ENCODE data around the gene PREX1. TPM values are rescaled to one million over a fixed set of nuclear protein-coding genes. Genes with fewer than 3 reads are reported as not detected.
"Not testable (repeated sequence)": the region's sequence is repeated elsewhere in the genome, so short reads cannot be mapped to it uniquely, and the experiment has no call there.

The PREX1 gene
- total RNA-seq, 1 experiment from 2014 or later = 34.3 TPM

GRCh38 chr20:48758206-48758820, 69.5 kb downstream of the PREX1 start:
- Histone ChIP-seq H3K36me3 (no peaks in the 10 kb centered on the region), H3K27ac (no peak overlapping the region), H3K27me3 (replicated peaks) (no peaks in the 10 kb centered on the region), H3K4me3 (no peak overlapping the region), H3K9me3 (replicated peaks) (no peaks in the 10 kb centered on the region), H3K4me1 (replicated peaks) (peaks cover 22% of the 10 kb centered on the region)
- DNase-seq (ENCODE audit: low read depth in 1 of 2, low spot score in 2 of 2) = no peak

DNA sequence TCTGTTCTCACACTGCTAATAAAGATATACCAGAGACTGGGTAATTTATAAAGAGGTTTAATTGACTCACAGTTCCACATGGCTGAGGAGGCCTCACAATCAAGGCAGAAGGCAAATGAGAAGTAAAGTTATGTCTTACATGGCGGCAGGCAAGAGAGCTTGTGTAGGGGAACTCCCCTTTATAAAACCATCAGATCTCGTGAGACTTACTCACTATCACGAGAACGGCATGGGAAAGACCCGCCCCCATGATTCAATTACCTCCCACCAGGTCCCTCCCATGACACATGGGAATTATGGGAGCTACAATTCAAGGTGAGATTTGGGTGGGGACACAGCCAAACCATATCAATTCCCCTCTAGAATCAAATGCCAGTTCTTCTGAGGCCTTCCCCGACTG, 71.0 kb downstream of the PREX1 start:
- not testable (repeated sequence) for DNase-seq (ENCODE audit: low read depth in 1 of 2, low spot score in 2 of 2); H3K36me3 ChIP-seq; H3K9me3 ChIP-seq (replicated peaks)

DNA sequence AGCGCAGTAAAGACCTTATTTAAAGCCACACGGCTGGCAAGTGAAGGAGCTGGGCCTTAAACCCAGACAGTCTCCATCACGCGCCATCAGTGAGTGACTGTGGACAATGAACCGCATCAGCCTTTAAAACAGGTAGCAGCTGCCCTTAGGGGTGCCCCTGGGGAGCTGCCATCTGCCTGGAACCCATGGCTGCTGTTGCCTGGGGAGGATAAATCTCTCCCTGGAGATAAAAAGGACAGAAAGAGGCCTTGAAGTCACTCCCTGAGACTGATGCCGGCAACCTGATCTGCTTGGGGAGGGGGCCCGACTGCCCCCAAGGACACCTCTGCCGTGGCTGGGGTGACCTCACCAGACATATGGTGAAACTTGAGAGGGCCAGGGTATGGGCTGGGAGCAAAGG, 73.5 kb downstream of the PREX1 start:
- H3K36me3 ChIP-seq = no peaks in the 10 kb centered on the region
- no peaks in the 10 kb centered on the region for H3K9me3 ChIP-seq (replicated peaks)
- no peak for DNase-seq (ENCODE audit: low read depth in 1 of 2, low spot score in 2 of 2)
- no peak overlapping the region for H3K4me3 ChIP-seq
- no peak overlapping the region for H3K27ac ChIP-seq
- peaks cover 27% of the 10 kb centered on the region for H3K4me1 ChIP-seq (replicated peaks)
- no peaks in the 10 kb centered on the region for H3K27me3 ChIP-seq (replicated peaks)

More for the DNA sequence above, 71.0 kb downstream of the PREX1 start:
- peaks cover 24% of the 10 kb centered on the region for H3K4me1 ChIP-seq (replicated peaks)
- not testable (repeated sequence) for H3K4me3 ChIP-seq; H3K27me3 ChIP-seq (replicated peaks); H3K27ac ChIP-seq

DNA sequence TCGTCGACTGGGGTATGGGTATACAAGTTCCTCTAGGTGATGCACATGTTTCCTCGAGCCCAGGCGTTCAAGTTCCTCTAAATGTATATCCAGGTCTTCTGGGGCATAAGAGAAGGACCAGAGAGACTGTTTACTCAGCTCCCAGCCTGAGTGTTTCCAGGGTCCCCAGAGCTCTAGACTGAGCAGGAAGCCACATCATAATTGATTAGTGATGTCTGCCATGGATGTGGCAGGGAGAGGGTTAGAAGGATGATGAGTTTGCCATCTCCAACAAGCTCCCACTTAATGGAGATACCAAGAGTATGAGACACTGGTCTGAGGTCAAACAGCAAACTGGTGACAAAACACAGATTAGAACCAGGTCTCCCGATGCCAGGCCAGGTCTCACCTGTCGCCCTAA, 74.8 kb downstream of the PREX1 start:
- H3K9me3 ChIP-seq (replicated peaks) = no peaks in the 10 kb centered on the region
- H3K36me3 ChIP-seq = no peaks in the 10 kb centered on the region
- no peaks in the 10 kb centered on the region for H3K27me3 ChIP-seq (replicated peaks)
- no peak overlapping the region for H3K27ac ChIP-seq
- no peak for DNase-seq (ENCODE audit: low read depth in 1 of 2, low spot score in 2 of 2)
- peaks cover 27% of the 10 kb centered on the region for H3K4me1 ChIP-seq (replicated peaks)
- no peak overlapping the region for H3K4me3 ChIP-seq

DNA sequence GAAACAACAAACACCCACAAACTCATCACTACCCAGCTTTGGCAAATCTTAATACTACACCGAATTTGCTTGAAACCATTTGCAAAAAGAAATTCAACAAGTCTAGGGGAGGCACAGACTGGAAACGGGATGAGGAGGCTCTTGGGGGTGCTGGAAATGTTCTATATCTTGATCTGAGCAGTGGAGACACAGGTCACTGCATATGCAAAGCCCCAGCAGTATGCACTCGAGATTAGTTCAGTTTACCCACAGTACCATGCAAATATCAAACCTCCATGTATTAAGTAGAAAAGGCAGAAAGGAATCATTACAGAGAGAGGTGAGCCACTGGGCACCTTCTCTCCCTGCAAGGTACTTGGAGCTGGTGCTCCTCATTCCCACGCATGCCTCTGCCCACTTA, 75.9 kb downstream of the PREX1 start:
- DNase-seq (ENCODE audit: low read depth in 1 of 2, low spot score in 2 of 2) = no peak
- no peak overlapping the region for H3K4me3 ChIP-seq
- H3K36me3 ChIP-seq = no peaks in the 10 kb centered on the region
- H3K9me3 ChIP-seq (replicated peaks) = no peaks in the 10 kb centered on the region
- H3K4me1 ChIP-seq (replicated peaks) = peaks cover 27% of the 10 kb centered on the region
- no peaks in the 10 kb centered on the region for H3K27me3 ChIP-seq (replicated peaks)
- peak overlapping the region; percentile 66 for H3K27ac ChIP-seq

- H3K27me3 ChIP-seq (replicated peaks) = no peaks in the 10 kb centered on the region
- peak overlapping the region; percentile 66 for H3K27ac ChIP-seq
- H3K4me1 ChIP-seq (replicated peaks) = peaks cover 27% of the 10 kb centered on the region
- no peak overlapping the region for H3K4me3 ChIP-seq
- no peaks in the 10 kb centered on the region for H3K36me3 ChIP-seq
- peak; percentile 91 to 96 for DNase-seq (ENCODE audit: low read depth in 1 of 2, low spot score in 2 of 2)
- H3K9me3 ChIP-seq (replicated peaks) = no peaks in the 10 kb centered on the region
Observed at GRCh38 chr20:48750941-48751635, 76.7 kb downstream of the PREX1 start.

GRCh38 chr20:48750376-48750775, 77.4 kb downstream of the PREX1 start:
- DNase-seq (ENCODE audit: low read depth in 1 of 2, low spot score in 2 of 2) = no peak
- no peaks in the 10 kb centered on the region for H3K9me3 ChIP-seq (replicated peaks)
- H3K36me3 ChIP-seq = no peaks in the 10 kb centered on the region
- no peak overlapping the region for H3K4me3 ChIP-seq
- no peak overlapping the region for H3K27ac ChIP-seq
- H3K27me3 ChIP-seq (replicated peaks) = no peaks in the 10 kb centered on the region
- H3K4me1 ChIP-seq (replicated peaks) = peaks cover 27% of the 10 kb centered on the region

DNA sequence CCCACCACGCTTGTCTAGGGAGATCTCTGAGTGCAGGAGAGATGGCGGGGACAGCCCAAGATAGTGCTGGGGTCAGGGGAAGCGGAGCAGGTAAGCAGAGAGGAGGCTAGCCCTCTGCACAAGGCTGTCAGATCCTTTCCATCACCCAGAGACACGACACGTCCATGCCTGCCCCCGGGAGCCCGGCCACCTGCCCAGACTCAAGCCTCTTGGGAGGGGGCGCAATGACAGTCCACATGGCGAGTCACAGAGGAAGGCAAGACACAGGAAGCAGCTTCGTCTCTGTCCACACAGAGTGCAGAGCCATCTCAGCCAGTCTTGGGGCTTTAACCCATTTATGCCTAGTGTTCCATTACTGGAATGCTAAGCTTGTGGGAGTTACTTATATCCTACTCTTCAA, 78.4 kb downstream of the PREX1 start:
- Histone ChIP-seq H3K4me1 (replicated peaks) (peaks cover 27% of the 10 kb centered on the region), H3K9me3 (replicated peaks) (no peaks in the 10 kb centered on the region), H3K36me3 (peaks cover 3% of the 10 kb centered on the region; the same call in 1 of the 2 replicates), H3K4me3 (no peak overlapping the region), H3K27ac (no peak overlapping the region), H3K27me3 (replicated peaks) (no peaks in the 10 kb centered on the region)
- DNase-seq (ENCODE audit: low read depth in 1 of 2, low spot score in 2 of 2) = no peak

- no peak overlapping the region for H3K4me3 ChIP-seq
- no peak for DNase-seq (ENCODE audit: low read depth in 1 of 2, low spot score in 2 of 2)
Observed at GRCh38 chr20:48748556-48748955, 79.2 kb downstream of the PREX1 start.

GRCh38 chr20:48747840-48748414, 79.9 kb downstream of the PREX1 start:
- H3K27me3 ChIP-seq (replicated peaks) = no peaks in the 10 kb centered on the region

More at GRCh38 chr20:48748556-48748955, 79.2 kb downstream of the PREX1 start:
- Histone ChIP-seq H3K4me1 (replicated peaks) (peaks cover 27% of the 10 kb centered on the region), H3K27me3 (replicated peaks) (no peaks in the 10 kb centered on the region), H3K27ac (no peak overlapping the region), H3K9me3 (replicated peaks) (no peaks in the 10 kb centered on the region), H3K36me3 (peaks cover 7% of the 10 kb centered on the region)

DNA sequence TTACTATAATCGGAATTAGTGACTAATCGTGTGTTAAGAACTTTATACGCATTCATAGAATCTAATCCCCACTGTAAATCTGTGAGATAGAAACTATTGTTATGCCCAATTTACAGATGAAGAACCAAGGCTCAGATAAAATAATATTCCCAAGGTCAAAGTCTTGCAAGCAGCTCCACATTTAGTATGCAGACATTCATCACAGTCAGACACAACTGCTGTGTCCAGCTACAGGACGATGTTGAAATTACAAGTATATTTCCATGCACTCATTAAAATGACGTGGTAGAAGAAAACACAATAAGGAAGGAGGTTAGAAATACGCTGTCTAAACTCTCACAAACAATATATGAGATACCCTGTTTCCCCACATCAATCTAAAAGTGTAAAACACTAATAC, 82.5 kb downstream of the PREX1 start:
- Histone ChIP-seq H3K4me3 (no peak overlapping the region), H3K36me3 (peaks cover 22% of the 10 kb centered on the region), H3K27ac (no peak overlapping the region), H3K4me1 (replicated peaks) (peaks cover 4% of the 10 kb centered on the region; the same call in 1 of the 2 replicates), H3K27me3 (replicated peaks) (no peaks in the 10 kb centered on the region), H3K9me3 (replicated peaks) (no peaks in the 10 kb centered on the region)
- no peak for DNase-seq (ENCODE audit: low read depth in 1 of 2, low spot score in 2 of 2)

More at GRCh38 chr20:48747840-48748414, 79.9 kb downstream of the PREX1 start:
- Histone ChIP-seq H3K4me3 (no peak overlapping the region), H3K36me3 (peaks cover 11% of the 10 kb centered on the region), H3K9me3 (replicated peaks) (no peaks in the 10 kb centered on the region), H3K4me1 (replicated peaks) (peaks cover 27% of the 10 kb centered on the region), H3K27ac (no peak overlapping the region)
- DNase-seq (ENCODE audit: low read depth in 1 of 2, low spot score in 2 of 2) = no peak

GRCh38 chr20:48744515-48744914, 83.3 kb downstream of the PREX1 start:
- Histone ChIP-seq H3K27ac (no peak overlapping the region), H3K4me1 (replicated peaks) (no peaks in the 10 kb centered on the region), H3K27me3 (replicated peaks) (no peaks in the 10 kb centered on the region), H3K4me3 (no peak overlapping the region), H3K36me3 (peaks cover 22% of the 10 kb centered on the region), H3K9me3 (replicated peaks) (no peaks in the 10 kb centered on the region)
- DNase-seq (ENCODE audit: low read depth in 1 of 2, low spot score in 2 of 2) = no peak

- DNase-seq (ENCODE audit: low read depth in 1 of 2, low spot score in 2 of 2) = no peak
- H3K9me3 ChIP-seq (replicated peaks) = no peaks in the 10 kb centered on the region
- H3K4me1 ChIP-seq (replicated peaks) = no peaks in the 10 kb centered on the region
- no peak overlapping the region for H3K4me3 ChIP-seq
- no peaks in the 10 kb centered on the region for H3K27me3 ChIP-seq (replicated peaks)
- no peak overlapping the region for H3K27ac ChIP-seq
- peaks cover 22% of the 10 kb centered on the region for H3K36me3 ChIP-seq
Observed at GRCh38 chr20:48743807-48744206, 84.0 kb downstream of the PREX1 start.

GRCh38 chr20:48742912-48743680, 84.7 kb downstream of the PREX1 start:
- DNase-seq (ENCODE audit: low read depth in 1 of 2, low spot score in 2 of 2) = no peak
- no peak overlapping the region for H3K27ac ChIP-seq
- peaks cover 22% of the 10 kb centered on the region for H3K36me3 ChIP-seq
- no peaks in the 10 kb centered on the region for H3K9me3 ChIP-seq (replicated peaks)
- H3K27me3 ChIP-seq (replicated peaks) = no peaks in the 10 kb centered on the region
- H3K4me1 ChIP-seq (replicated peaks) = no peaks in the 10 kb centered on the region
- no peak overlapping the region for H3K4me3 ChIP-seq

Measured in SJSA1 (cell line).